ENCODE data around the gene STK35. TPM values are rescaled to one million over a fixed set of nuclear protein-coding genes. Genes with fewer than 3 reads are reported as not detected.

The STK35 gene
- total and polyA plus RNA-seq, 9 of the 15 experiments (the other 6 are each of a cell fraction or from before 2014, with no cell fraction given): 1.0 to 11.0 (median 6.3) TPM

- no peaks in the 10 kb centered on the region for H3K9me1 ChIP-seq (ENCODE audit: control insufficient read depth, insufficient read depth, low read length)
- DNase-seq (ENCODE audit: extremely low read depth in 1 of 4, low spot score in 3 of 4) (no peak), ATAC-seq (no peak), FAIRE-seq (no peak)
- no peaks in the 10 kb centered on the region for H4K20me1 ChIP-seq (replicated peaks; ENCODE audit: control insufficient read depth, insufficient read depth, low read length)
- no peak overlapping the region for H3K9ac ChIP-seq (ENCODE audit: insufficient read depth in 1 of 2, low read depth in 2 of 2, low read length in 2 of 2)
- ChIA-PET CTCF (ENCODE audit: low intra/inter-chr PET ratio) (no interaction called here), POLR2A (no interaction called here)
- no peak overlapping the region for H2AFZ ChIP-seq (ENCODE audit: low read depth, low read length)
- no peak overlapping the region for H3K4me2 ChIP-seq (ENCODE audit: insufficient read depth, low read length)
- no peaks in the 10 kb centered on the region for H3K4me1 ChIP-seq (replicated peaks in 1 of 2; ENCODE audit: control insufficient read depth in 2 of 2, insufficient read depth in 2 of 2, low read length in 2 of 2)
- H3K4me3 ChIP-seq: no peak overlapping the region
- peaks cover 0 to 6% of the 10 kb centered on the region in 2 experiments; a peak in 2 of 5 replicates for H3K27me3 ChIP-seq (ENCODE audit: control insufficient read depth in 2 of 2, insufficient read depth in 2 of 2, low read length in 2 of 2)
- WGBS (ENCODE audit: insufficient coverage, low coverage, missing lambda C conversion rate): 40% methylated on average over 3 of the region's 3 CpGs
- no TSS peak for BruUV-seq (replicated peaks)
- in situ Hi-C loops (cut with MboI): no loop called here
- H3K9me3 ChIP-seq (replicated peaks; ENCODE audit: control insufficient read depth, insufficient read depth, low read depth, low read length): no peaks in the 10 kb centered on the region
- no peak overlapping the region for H3K27ac ChIP-seq (ENCODE audit: extremely low read depth, low read depth, low read length)
- no peaks in the 10 kb centered on the region for H3K79me2 ChIP-seq (ENCODE audit: control insufficient read depth, insufficient read depth, low read length)
- H3K36me3 ChIP-seq (ENCODE audit: control insufficient read depth, insufficient read depth, low read length): no peaks in the 10 kb centered on the region
- intact Hi-C loops (cut with micrococcal nuclease): no loop called here
- no peak for TF ChIP-seq CEBPB (tag; IDR thresholded peaks at IDR 0.05)
- no peak for TF ChIP-seq ZNF121 (CRISPR knock-in tag; conservative IDR thresholded peaks at IDR 0.05)
- TF ChIP-seq THRB (CRISPR knock-in tag; conservative IDR thresholded peaks at IDR 0.05): no peak
- no peak for TF ChIP-seq CHAMP1 (IDR thresholded peaks at IDR 0.05)
- no peak for TF ChIP-seq SAP30 (IDR thresholded peaks at IDR 0.05; ENCODE audit: borderline replicate concordance, insufficient read depth, low read depth, low read length, poor library complexity, severe bottlenecking)
- TF ChIP-seq PHTF2 (CRISPR knock-in tag; IDR thresholded peaks at IDR 0.05): no peak
- TF ChIP-seq ZNF217 (CRISPR knock-in tag; IDR thresholded peaks at IDR 0.05): no peak
- TF ChIP-seq ZNF57 (CRISPR knock-in tag; IDR thresholded peaks at IDR 0.05): no peak
- no peak for TF ChIP-seq RFX7 (CRISPR knock-in tag; IDR thresholded peaks at IDR 0.05)
- TF ChIP-seq JUND (IDR thresholded peaks at IDR 0.05; ENCODE audit: borderline replicate concordance, low read depth, low read length): no peak
- no peak for TF ChIP-seq JUND (tag; IDR thresholded peaks at IDR 0.05; ENCODE audit: borderline replicate concordance, low read depth, low read length)
- no peak for TF ChIP-seq ARID3A (IDR thresholded peaks at IDR 0.05; ENCODE audit: borderline replicate concordance, low read depth, low read length)
- TF ChIP-seq ZNF146 (CRISPR knock-in tag; IDR thresholded peaks at IDR 0.05; ENCODE audit: unreplicated experiment): no peak
Observed at GRCh38 chr20:2151858-2152281, 50.2 kb downstream of the STK35 start.
